Measurements from ENCODE around the gene MROH7. TPM values are rescaled to one million over a fixed set of nuclear protein-coding genes. Genes with fewer than 3 reads are reported as not detected.

The MROH7 gene
- total RNA-seq, 4 donors from 2014 or later = 0.57 to 2.2 (median 1.7) TPM

- no peak for TF ChIP-seq CTCF (IDR thresholded peaks at IDR 0.05; ENCODE audit: low read depth)
These were observed 59.5 kb downstream of the MROH7 start for GRCh38 chr1:54701066-54701465.

DNA sequence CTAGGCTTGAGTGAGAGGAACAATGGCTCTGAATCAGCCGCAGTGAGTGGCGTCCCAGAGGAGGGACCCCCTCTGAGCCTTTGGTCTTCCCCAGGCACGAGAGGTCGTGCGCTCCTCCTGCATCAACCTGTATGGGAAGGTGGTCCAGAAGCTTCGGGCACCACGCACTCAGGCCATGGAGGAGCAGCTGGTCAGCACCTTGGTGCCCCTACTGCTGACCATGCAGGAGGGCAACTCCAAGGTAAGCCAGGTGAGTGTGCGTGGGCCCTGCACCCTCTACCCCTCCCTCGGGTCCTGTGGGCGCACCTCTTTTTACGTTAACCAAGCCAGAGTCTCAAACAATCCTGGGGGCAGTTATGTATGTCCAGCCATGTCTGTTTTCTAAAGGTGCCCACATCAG is 60.4 kb downstream of the MROH7 start:
- no peak for TF ChIP-seq CTCF (IDR thresholded peaks at IDR 0.05; ENCODE audit: low read depth)

DNA sequence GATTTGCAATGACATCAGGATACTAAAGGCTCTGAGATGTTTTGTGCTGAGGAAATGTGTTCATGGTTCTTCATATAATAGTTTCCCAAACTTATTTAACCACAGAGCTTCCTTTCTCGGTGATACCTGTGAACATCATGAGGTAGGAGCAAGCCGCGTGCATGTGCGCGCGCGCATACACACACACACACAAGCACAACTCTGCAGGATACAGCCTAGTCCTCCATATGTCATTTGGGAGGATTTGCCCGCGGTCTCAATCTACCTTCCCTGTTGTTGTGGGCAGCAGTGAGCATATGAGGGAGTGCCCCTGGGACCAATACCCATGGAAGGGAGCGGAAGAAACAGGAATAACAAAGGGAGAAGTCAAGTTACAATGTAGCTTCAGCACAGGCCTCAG is 61.9 kb downstream of the MROH7 start:
- no peak for TF ChIP-seq CTCF (IDR thresholded peaks at IDR 0.05; ENCODE audit: low read depth)

GRCh38 chr1:54705153-54705552 is 63.6 kb downstream of the MROH7 start:
- no peak for TF ChIP-seq CTCF (IDR thresholded peaks at IDR 0.05; ENCODE audit: low read depth)

DNA sequence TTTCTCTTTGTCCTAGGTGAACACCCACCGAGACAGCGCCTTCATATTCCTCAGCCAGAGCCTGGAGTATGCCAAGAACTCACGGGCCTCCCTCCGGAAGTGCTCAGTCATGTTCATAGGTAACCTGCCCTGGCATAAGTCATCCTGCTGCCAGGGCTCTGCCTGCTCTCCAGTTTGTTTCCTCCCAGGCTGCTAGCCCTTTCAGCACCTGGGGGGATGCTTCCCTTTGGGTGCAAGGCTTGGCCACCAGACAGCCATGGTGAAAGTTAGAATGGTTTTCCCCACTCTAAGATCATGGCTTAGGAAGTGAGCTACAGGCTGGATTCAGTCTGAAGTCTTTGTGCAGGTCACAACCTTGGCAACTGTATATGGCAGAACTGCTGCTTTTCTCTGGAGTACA is 64.8 kb downstream of the MROH7 start:
- TF ChIP-seq CTCF (IDR thresholded peaks at IDR 0.05; ENCODE audit: low read depth) = no peak

DNA sequence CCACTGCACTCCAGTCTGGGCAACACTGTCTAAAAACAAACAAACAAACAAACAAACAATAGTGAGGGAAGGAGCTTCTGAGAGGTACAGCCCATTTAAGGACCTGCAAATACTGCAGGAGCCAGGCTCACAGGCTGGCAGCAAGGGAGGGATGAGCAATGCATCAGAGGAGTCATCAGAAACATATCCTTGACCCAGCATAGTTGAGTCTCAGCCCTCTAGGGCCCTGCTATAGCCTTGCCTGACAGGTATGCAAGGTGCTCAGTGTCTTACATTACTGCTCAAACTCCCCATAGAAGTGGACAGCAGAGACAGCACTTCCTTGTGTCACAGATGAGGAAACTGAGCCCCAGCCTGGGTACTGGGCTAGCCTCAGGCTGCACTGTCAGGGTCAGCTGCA is 66.8 kb downstream of the MROH7 start:
- no peak for TF ChIP-seq CTCF (IDR thresholded peaks at IDR 0.05; ENCODE audit: low read depth)

DNA sequence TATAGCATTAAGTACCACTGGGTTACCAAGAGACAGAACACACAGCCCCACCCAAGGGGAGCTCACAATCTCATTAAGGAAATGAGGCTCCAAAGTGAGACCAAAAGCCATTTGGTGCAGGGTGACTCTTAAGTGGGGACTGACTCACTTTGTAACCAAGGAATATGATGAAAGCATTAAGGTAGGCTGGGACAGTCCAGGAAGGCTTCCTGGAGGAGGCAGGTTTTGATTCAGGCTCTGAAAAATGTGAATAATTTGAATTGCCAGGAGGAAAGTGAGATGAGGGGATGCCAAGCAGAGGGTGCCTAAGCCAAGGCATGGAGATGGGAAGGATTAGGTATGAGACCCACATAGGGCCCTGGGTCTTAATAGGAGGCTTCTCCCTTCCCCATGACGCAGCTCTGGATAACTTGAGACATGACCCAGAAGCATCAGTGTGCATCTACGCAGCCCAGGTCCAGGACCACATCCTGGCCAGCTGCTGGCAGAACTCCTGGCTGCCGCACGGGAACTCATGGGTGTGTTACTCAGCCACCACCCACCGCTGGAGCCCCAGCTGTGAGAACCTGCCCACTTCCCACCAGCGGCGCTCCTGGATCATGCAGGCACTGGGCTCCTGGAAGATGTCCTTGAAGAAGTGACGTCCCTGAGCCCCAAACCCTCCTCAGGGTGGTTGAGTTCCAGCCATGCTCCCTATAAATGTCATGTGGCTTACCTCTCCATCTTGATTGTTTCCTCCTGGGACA is 68.1 kb downstream of the MROH7 start:
- no peak for TF ChIP-seq CTCF (IDR thresholded peaks at IDR 0.05; ENCODE audit: low read depth)
